GM18951 (cell line): ENCODE results near the gene LSR.

ENCODE experiments used
- POLR2A ChIP-seq: IDR thresholded peaks from 4 replicates; pipeline ENCODE4 v1.6.1; 2011; ENCODE audit warnings: mild to moderate bottlenecking; ENCODE audit not compliant: insufficient read length, insufficient read depth; ENCODE audit errors: extremely low read depth
- in situ Hi-C: fragments of 300-500 bp; cut with MboI; formaldehyde crosslinking; loops from one replicate; pipeline ENCODE4 v1.12.0; 2022; ENCODE audit warnings: low sequenced_read_pairs, mixed read lengths, inconsistent platforms; ENCODE audit not compliant: unreplicated experiment

The LSR gene, protein sequence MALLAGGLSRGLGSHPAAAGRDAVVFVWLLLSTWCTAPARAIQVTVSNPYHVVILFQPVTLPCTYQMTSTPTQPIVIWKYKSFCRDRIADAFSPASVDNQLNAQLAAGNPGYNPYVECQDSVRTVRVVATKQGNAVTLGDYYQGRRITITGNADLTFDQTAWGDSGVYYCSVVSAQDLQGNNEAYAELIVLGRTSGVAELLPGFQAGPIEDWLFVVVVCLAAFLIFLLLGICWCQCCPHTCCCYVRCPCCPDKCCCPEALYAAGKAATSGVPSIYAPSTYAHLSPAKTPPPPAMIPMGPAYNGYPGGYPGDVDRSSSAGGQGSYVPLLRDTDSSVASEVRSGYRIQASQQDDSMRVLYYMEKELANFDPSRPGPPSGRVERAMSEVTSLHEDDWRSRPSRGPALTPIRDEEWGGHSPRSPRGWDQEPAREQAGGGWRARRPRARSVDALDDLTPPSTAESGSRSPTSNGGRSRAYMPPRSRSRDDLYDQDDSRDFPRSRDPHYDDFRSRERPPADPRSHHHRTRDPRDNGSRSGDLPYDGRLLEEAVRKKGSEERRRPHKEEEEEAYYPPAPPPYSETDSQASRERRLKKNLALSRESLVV

DNA sequence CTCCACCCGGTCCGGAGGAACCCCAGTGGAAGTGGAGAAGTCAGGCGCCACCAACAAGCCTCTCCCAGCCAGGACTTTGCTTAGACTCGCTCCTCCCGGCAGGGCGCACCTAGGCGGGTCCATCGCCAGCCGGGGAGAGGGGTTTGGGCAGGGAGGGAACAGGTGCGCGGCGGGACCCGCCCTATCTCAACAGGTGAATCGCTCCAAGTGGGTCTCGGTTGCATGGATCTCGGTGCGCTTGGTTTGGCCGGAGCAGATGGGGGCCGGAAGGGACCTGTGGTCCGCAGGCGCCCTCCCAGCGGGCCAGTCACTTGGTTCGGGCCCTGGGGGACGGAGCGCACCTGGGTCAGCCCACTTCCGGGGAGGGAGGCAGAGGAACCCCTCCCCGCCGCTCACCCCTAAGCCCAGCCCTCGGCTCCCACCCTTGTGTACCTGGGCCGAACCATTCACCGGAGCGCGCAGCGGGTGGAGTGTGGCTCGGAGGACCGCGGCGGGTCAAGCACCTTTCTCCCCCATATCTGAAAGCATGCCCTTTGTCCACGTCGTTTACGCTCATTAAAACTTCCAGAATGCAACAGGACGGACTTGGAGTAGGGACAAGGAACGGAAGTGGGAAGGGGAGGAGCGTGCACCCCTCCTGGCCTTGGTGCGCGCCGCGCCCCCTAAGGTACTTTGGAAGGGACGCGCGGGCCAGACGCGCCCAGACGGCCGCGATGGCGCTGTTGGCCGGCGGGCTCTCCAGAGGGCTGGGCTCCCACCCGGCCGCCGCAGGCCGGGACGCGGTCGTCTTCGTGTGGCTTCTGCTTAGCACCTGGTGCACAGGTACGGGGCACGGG, at the start of gene LSR:
Gene LSR, plus strand, starts transcription at position 693 of the 836 bp plus-strand sequence. Its CDS starts 21 bp downstream, at position 714.
- TF ChIP-seq POLR2A: peak; percentile 98
- in situ Hi-C loops: no loop called here

DNA sequence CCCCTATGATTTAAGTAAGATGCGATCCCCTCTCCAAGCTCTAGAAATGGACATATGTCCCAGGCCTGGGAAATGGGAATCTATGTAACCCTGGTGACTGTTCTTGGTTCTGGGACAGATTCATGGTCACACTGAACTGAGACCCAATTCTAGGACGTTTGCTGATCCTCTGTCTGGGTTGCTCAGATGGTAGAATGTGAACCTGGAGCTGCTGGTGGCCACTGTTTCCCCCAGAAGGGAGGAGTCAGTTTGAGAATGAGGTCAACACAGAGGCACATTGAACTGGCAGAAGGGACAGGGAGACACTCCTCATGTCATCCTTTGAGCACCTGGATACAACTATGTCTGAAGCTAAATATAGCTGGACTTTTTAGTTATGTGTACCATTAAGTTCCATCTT, 49.3 kb upstream of the LSR start:
- in situ Hi-C loops: no loop called here
- no peak for TF ChIP-seq POLR2A

DNA sequence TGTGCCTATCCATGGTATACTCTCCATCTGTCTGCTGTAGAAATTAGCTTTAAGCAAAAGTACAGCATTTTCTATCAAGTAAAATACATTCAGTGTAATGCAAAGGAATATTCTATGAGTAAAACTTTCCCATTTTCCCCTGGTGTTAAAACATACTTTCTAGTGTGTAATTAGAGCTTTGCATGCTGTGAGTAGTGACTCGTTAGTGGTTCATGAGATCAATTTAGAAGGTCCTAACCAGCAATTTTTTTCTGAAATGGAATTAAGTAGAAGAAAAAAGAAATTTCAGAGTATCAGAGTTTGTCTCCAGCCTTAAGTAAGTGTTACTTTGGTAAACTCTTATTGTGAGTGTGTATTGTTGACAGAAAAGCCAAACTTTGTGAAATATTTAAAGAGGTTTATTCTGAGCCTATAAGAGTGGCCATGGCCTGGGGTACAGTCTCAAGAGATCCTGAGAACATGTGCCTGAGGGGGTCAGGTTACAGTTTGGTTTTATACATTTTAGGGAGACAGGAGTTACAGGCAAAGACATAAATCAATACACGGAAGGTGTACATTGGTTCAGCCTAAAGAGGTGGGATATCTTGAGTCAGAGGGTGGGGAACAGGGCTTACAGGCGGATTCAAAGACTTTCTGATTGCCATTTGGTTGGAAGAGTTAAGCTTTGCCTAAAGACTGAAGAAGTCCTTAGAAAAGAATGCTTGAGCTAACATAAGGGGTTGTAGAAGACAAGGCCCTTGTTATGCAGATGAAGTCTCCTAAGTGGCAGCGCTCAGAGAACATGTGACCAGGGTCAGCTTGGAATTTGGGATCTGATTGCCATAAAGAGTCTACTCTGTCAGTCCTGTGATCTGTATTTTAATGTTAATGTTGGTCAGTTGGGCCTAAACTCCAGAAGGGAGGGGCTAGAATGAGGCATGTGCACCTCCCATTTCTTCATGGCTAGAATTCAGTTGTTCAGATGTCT, 45.8 kb upstream of the LSR start:
- no peak for TF ChIP-seq POLR2A
- in situ Hi-C loops: no loop called here

DNA sequence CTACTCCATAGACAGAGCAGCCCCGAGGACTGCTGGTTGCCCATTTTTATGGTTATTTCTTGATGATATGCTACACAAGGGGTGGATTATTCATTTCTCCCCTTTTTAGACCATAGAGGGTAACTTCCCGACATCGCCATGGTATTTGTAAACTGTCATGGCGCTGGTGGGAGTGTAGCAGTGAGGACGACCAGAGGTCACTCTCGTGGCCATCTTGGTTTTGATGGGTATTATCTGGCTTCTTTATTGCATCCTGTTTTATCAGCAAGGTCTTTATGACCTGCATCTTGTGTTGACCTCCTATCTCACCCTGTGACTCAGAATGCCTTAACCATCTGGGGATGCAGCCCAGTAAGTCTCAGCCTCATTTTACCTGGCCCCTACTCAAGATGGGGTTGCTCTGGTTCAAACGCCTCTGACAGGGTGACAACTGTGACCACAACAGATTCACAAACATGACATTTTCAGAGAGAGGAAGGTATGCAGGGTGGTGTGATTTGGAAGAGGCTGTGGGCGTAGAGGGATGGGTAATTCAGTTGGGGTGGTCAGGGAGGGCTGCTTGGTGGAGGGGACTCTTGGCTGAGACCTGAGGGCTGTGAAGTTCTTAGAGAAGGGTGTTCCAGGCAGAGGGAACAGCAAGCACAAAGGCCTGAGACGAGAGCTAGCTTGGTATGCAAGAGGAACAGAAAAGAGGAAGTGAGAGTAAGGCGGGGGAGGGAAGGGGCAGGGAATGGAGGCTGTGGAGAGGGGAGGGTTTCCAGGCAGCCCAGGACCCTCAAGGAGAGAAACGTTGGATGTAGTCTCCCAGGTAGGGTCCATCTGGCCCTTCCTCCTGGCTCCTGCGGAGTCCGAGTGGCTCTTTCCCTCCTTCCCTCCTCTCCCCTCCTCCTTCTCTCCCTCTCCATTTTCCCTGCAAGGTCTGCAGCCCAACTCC, 43.7 kb upstream of the LSR start:
- in situ Hi-C loops: no loop called here
- TF ChIP-seq POLR2A: no peak

DNA sequence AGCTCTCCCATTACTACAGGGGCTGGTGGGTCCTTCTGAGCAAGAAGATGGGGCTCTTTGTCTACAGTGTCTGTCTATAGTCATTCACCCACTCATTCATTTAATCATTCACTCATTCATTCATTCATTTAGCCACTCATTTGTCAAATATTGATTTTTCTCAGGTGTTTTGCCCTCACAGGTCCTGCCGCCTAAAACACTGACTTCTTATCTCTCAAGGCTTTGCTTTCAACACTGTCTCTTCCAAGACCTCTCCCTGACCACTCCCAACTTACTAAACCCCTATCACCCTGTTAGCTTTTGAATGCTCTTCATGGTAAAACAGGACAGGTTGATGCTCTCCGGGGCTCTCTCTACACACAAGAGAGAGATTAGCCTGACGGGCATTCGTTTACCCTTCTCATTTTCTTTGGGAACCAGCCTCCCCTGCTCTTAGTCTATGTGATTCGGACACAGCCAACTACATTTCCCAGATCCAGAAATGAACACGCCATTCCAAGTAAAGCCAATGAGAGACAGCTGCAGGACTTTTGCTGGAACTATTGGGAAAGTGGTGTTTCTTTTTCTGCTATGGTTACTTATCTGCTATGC, 43.0 kb upstream of the LSR start:
- in situ Hi-C loops: no loop called here
- no peak for TF ChIP-seq POLR2A

DNA sequence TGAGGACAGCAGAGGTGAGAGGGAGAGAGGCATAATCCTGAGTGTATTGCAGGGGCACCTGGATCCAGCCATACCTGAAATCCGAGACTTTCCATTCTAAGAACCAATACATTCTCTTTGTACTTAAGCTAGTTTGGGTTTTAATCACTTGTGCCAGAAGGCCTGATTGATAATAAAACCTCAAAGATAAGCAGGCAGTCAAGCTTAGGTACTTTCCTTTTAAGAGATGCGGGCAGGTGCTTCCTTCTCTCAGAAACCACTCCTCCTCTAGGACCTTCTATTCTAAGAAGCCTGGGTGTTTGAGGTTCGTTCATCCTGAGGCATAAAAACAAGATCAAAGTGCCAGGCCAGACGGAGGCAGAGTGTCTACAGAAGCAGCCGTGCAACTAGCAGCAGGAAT, 42.4 kb upstream of the LSR start:
- no peak for TF ChIP-seq POLR2A
- in situ Hi-C loops: no loop called here

DNA sequence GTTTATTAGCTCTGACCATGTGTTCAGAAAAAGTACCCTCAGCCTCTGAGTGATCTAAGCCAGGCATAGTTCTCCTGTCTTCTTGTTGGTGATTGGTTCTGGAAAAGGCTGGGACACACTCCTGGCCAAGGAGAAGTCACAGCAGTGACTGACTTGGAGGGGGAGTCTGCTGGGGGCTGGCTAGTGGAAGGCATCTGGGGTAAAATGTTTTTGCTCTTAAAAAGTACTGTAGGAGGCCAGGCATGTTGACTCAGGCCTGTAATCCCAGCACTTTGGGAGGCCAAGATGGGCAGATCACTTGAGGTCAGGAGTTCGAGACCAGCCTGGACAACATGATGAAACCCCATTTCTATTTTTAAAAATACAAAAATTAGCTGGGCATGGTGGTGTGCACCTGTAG, 41.9 kb upstream of the LSR start:
- in situ Hi-C loops: no loop called here
- TF ChIP-seq POLR2A: no peak

DNA sequence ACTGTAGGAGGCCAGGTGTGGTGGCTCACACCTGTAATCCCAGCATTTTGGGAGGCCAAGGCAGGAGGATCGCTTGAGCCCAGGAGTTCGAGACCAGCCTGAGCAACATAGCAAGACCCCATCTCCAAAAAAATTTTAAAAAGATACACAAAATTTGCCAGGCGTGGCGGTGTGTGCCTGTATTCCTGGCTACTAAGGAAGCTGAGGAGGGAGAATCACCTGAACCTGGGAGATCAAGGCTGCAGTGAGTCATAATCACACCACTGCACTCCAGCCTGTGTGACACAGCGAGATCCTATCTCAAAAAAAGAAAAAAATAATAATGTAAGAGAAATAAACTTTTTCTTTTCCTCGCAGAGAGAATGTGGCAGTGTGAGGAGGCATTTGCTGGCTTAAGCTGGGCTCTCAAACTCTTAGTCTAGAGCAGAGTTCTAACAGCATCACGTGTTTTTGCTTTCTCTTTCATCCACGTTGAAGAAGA, 41.4 kb upstream of the LSR start:
- in situ Hi-C loops: no loop called here

DNA sequence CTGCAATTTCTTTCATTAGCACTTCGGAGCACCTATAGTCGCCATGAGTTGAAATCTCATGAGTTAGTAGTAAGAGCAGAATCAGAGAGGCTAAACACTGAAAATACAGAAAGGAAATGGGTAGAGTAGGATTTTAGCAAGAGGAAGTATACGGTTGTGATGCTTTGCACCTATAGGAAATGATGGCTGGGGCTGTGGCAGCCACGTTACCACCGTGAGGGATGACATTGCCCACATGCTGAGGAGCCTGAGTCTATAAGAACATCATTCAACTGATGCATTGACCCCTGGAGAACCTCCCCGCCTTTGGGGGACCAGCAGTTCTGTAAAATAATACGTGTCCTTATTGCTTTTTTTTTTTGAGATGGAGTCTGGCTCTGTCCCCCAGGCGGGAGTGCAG, 40.7 kb upstream of the LSR start:
- TF ChIP-seq POLR2A: no peak
- in situ Hi-C loops: no loop called here

More for the DNA sequence above, 41.4 kb upstream of the LSR start:
- no peak for TF ChIP-seq POLR2A

DNA sequence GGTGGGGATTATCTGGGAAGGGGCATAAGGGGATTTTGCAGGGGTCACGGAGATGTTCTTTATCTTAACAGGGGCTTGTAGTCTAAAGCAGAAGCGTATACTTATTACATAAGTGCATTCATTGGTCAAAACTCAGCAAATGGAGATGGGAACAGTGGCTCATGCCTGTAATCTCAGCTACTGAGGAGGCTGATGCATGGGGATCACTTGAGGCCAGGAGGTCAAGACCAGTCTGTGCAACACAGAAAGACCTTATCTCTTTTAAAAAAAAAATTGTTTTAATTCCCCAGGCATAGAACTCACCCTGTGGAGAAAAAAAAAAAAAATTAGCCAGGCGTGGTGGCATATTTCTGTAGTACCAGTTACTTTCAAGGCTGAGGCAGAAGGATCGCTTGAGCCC, 39.2 kb upstream of the LSR start:
- in situ Hi-C loops: no loop called here
- TF ChIP-seq POLR2A: no peak
